GM19468 (cell line): ENCODE results near the gene MYL2.

Experiments
- ATAC-seq: cut with Tn5 transposase; IDR thresholded peaks from one replicate; pipeline ENCODE4 v1.9.1; 2021; ENCODE audit warnings: mild to moderate bottlenecking, moderate library complexity, moderate number of reproducible peaks; ENCODE audit not compliant: unreplicated experiment; ENCODE audit errors: extremely low read depth

MYL2 gene

GRCh38 chr12:110930348-110931314 is 10.3 kb upstream of the MYL2 start:
- ATAC-seq: no peak

GRCh38 chr12:110929818-110930217 is 9.4 kb upstream of the MYL2 start:
- no peak for ATAC-seq

GRCh38 chr12:110928700-110929099 is 8.3 kb upstream of the MYL2 start:
- no peak for ATAC-seq

- no peak for ATAC-seq
Observed at GRCh38 chr12:110927546-110927945, 7.2 kb upstream of the MYL2 start.

DNA sequence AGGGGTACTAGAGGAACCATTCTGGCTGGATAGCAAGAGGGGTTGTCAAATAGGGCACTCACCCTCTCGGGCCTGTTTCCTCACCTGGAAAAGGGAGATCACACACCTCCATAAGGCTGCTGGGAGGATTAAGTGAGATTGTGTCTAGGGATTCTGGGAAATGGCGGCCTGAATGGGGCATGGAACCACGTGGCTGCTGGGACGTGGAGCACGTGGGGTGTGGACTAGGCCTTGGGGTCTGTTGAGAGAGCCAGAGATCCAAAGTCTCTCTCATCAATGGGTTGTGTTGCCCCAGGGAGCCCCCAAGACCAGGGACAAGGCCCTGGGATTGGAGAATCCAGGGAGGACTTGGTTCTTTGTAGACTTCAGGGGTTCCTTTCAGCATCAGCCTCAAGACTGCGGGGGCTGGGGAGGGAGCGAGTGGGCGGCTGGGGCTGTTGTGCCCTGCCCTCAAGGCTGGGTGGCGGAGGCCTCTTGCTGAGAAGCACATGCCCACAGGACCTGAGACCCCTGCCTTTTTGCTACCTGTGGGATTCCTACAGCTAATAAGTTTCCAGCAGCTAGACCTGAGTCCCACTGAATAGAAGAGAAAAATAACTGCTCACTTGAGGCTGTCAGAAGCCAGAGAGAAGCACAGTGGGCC is 3.4 kb upstream of the MYL2 start:
- no peak for ATAC-seq

- ATAC-seq: no peak
Observed at GRCh38 chr12:110923192-110923591, 2.8 kb upstream of the MYL2 start.

DNA sequence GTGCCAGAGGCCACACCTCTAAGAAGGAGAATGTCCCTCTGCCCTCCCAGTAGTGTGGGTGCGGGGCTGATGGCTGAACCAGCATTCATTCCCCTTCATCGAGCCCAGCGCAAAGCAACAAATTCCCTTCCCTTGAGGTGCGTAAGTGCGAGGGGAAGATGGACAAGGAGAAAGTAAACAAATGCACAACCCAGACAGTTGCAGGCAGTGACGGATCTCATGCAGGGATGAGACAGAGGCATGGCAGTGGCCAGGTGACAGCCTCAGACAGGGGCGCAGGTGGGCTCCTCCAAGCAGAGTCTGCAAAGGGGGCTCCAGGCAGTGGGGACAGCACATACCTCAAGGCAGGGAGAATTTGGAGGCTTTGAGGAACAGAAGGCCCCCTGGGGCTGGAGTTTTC is 2.3 kb upstream of the MYL2 start:
- ATAC-seq: no peak

DNA sequence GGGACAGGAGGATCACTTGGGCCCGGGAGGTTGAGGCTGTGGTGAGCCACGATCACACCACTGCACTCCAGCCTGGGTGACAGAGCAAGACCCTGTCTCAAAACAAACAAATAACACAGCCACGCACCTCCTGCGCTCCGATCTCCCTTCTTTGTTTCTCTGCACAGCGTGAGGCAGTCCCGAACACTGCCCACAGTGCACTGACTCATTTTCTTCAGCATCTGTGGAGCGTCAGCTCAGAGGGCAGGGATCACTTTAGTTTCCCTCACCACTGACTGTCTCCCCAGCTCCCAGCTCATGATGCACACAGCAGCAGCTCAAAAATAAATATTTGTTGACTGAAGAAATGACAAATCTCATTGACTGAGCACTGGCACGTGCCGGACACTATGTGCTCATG is 883 bp upstream of the MYL2 start:
- ATAC-seq: no peak

- no peak for ATAC-seq
Observed at GRCh38 chr12:110919720-110920119, 659 bp downstream of the MYL2 start.

DNA sequence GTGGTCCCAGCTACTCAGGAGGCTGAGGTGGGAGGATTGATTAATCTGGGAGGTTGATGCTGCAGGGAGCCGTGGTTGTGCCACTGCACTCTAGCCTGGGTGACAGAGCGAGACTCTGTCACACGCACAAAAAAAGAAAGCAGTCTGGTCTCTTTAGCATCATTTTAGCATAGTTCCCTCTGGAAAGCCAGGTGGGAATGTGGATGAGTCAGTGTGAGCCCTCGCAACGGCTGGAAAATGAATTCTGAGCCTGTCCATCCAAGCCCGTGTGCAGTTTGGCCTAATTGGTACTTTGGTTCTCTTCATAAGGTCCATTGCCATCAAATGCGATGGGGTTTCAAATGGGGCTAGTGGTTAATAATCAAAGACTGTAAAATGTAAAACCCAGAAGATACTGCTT is 2.4 kb downstream of the MYL2 start:
- ATAC-seq: no peak

DNA sequence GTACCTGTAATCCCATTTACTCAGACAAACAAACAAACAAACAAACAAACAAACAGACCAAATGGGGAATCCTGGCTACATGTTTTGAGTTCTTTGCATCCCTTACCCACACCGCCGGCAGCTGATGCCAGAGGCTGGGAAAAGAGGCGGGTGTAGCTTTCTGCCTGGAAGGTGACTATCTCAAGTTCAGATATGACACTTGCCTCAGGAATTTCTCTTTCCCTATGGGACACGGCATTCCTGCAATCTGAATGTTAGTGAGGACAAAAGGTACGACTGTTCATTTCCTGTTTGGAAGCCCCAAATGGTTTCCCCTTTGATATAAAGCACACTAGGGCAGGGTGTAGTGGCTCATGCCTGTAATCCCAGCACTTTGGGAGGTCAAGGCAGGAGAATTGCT is 2.9 kb downstream of the MYL2 start:
- no peak for ATAC-seq

DNA sequence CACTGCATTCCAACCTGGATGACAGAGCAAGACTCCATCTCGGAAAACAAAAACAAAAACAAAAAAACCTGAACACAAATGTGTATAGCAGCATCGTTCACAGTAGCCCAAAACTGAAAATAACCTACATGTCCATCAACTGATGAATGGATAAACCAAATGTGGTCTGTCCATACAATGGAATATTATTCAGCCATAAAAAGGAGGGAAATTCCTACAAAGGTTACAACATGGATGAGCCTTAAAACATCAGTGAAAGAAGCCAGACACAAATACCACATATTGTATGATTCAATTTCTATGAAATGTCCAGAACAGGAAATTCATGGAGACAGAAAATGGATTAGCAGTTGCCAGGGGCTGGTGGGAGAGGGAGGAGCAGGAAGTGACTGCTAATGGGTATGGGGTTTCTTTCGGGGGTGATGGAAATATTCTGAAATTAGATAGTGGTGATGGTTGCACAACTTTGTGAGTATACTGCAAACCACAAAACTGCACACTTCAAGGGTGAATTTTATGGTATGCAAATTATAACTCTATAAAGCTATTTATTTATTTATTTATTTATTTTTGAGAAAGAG is 4.0 kb downstream of the MYL2 start:
- ATAC-seq: no peak

DNA sequence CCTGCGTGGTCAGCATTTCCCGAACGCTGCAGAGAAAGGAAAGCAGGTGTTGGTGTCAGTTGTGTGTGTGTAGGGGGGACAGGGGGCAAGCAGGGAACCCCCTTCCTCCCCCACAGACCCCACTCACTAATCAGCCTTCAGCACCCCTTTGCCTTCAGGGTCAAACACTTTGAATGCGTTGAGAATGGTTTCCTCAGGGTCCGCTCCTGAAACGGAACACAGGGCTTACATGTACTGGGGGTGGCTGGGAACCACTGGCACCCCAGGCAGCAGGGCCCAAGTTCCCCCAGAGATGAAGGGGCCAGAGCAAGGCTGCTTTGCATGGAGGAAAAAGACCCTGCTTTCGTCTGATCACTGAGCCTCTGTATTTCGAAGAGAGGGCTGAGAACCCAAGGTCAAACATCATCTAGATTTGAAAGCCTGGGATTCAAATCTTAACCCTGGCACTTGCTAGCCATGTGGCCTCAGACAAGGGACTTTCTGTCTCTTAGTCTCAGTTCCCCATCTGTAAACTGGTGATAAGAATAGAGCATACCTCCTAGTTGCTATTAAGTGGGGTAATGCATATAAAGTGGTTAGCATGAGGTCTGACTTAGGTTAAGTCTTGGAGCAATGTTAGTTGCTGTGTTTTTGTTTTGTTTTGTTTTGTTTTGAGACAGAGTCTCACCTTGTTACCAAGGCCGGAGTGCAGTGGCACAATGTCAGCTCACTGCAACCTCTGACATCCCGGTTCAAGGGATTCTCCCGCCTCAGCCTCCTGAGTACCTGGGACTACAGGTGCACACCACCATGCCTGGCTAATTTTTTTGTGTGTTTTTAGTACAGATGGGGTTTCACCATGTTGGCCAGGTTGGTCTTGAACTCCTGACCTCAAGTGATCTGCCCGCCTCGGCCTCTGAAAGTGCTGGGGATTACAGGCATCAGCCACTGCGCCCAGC is 7.0 kb downstream of the MYL2 start:
- peak; percentile 99 for ATAC-seq

GRCh38 chr12:110912263-110912662 is 8.1 kb downstream of the MYL2 start:
- no peak for ATAC-seq

GRCh38 chr12:110908377-110909152 is 11.8 kb downstream of the MYL2 start:
- no peak for ATAC-seq

GRCh38 chr12:110907583-110907982 is 12.8 kb downstream of the MYL2 start:
- ATAC-seq: no peak

DNA sequence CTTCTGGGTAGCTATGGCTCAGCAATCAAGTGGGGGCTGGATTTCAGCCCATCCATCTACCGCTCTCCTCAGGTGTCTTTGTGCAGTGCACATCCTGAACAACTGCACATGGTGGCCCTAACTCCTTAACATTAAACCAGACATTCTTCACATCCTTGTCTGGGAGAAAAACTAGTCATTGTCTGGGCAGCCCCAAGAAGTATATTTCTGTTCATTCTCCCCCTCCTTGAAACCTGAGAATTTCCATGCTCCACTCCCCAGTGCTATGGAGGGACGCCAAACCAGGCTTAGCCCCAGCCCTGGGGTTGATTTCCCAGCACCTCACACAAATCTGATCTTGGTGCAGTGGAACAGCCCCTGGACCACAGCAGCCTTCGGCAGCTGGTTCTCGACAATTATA is 13.4 kb downstream of the MYL2 start:
- no peak for ATAC-seq

GRCh38 chr12:110906516-110906915 is 13.9 kb downstream of the MYL2 start:
- no peak for ATAC-seq

- ATAC-seq: no peak
Observed at GRCh38 chr12:110906083-110906482, 14.3 kb downstream of the MYL2 start.
